ENCODE data around the gene TUBA3D. TPM values are rescaled to one million over a fixed set of nuclear protein-coding genes. Genes with fewer than 3 reads are reported as not detected.
"Not testable (repeated sequence)": the region's sequence is repeated elsewhere in the genome, so short reads cannot be mapped to it uniquely, and the experiment has no call there.

The TUBA3D gene
- polyA plus RNA-seq, 1 of the 3 experiments (the other 2 are of a cell fraction), result not detected

GRCh38 chr2:131495506-131495905 is 19.6 kb downstream of the TUBA3D start:
- DNase-seq; H2AFZ ChIP-seq (ENCODE audit: low read depth); H3K9me3 ChIP-seq; H3K4me2 ChIP-seq; H3F3A ChIP-seq (replicated peaks; ENCODE audit: insufficient read depth); H3K4me3 ChIP-seq (ENCODE audit: low read depth in 2 of 2, low read length in 1 of 2); H3K9ac ChIP-seq; H3K27ac ChIP-seq (ENCODE audit: low read depth in 2 of 2, low read length in 1 of 2); H3K9me2 ChIP-seq; POLR2A ChIA-PET; H3K27me3 ChIP-seq (ENCODE audit: insufficient read depth): not testable (repeated sequence)
- CTCF ChIA-PET, result interaction anchor here (1.4 to 5.1 kb wide), 2 partner anchors 13 to 178 kb away, joined by 4 to 36 read pairs; no protein-coding TSS in a partner anchor
- H3K36me3 ChIP-seq (replicated peaks in 1 of 2; ENCODE audit: control insufficient read depth in 1 of 2, insufficient read depth in 2 of 2, low read length in 1 of 2), result peaks cover 0 to 10% of the 10 kb centered on the region in 2 experiments
- H3K79me2 ChIP-seq (ENCODE audit: insufficient read depth), result peaks cover 53% of the 10 kb centered on the region
- H3K4me1 ChIP-seq (ENCODE audit: control insufficient read depth in 1 of 2, insufficient read depth in 2 of 2, low read depth in 1 of 2, low read length in 1 of 2), result peaks cover 6 to 12% of the 10 kb centered on the region in 2 experiments; a peak in 2 of 4 replicates
- WGBS (ENCODE audit: low lambda C conversion rate), result 93% methylated on average over 1 of the region's 1 CpG
- H4K20me1 ChIP-seq (ENCODE audit: insufficient read depth), result peaks cover 11% of the 10 kb centered on the region; the same call in 1 of the 2 replicates

DNA sequence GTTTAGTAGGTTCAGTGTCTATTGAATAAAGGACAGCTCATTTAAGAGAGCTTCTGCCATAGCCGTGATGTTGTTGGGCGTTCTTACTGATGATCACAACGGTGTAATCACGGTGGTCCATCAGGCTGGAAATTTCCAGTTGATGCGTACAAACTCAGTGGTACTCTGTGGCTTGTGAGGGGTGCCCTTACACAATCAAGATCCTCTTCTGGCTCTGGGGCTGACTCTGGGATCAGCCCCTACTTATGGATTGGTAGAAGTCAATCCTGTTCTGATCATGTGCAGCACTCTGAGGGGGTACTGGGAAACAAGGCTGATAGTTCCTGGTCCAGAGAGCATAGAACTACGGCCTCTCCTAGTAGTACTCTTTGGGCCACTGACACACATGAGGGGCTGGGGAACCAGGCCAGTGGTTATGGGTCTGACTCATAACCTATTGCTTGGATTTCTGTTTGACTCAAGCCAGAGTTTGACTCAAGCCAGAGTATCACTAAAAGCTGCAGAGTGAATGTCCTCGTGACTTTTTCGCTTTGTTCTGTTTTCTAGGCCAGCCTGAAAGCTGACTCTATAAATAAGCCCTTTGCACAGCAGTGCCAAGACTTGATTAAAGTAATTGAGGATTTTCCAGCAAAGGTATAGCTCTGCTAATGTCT is 22.5 kb downstream of the TUBA3D start:
- peaks cover 40% of the 10 kb centered on the region for H3K79me2 ChIP-seq (ENCODE audit: insufficient read depth)
- DNase-seq, POLR2A ChIA-PET: not testable (repeated sequence)

GRCh38 chr2:131503587-131503986 is 27.7 kb downstream of the TUBA3D start:
- not testable (repeated sequence) for H3K4me1 ChIP-seq (ENCODE audit: control insufficient read depth in 1 of 2, insufficient read depth in 2 of 2, low read depth in 1 of 2, low read length in 1 of 2); H4K20me1 ChIP-seq (ENCODE audit: insufficient read depth); H3K27me3 ChIP-seq (ENCODE audit: insufficient read depth); DNase-seq; H3K9me2 ChIP-seq; H3K27ac ChIP-seq (ENCODE audit: low read depth in 2 of 2, low read length in 1 of 2); H3K9me3 ChIP-seq; H3K9ac ChIP-seq; H2AFZ ChIP-seq (ENCODE audit: low read depth); H3F3A ChIP-seq (replicated peaks; ENCODE audit: insufficient read depth); H3K4me3 ChIP-seq (ENCODE audit: low read depth in 2 of 2, low read length in 1 of 2); H3K4me2 ChIP-seq; H3K79me2 ChIP-seq (ENCODE audit: insufficient read depth)
- POLR2A ChIA-PET, result interaction anchor here (1.0 kb wide), 1 partner anchor 10 kb away, joined by 3 read pairs; no protein-coding TSS in a partner anchor
- 99% methylated on average over 4 of the region's 4 CpGs for WGBS (ENCODE audit: low lambda C conversion rate)
- CTCF ChIA-PET, result interaction anchor here (2.6 kb wide), 1 partner anchor 11 kb away, joined by 15 read pairs; the partner anchor contains the start of gene MZT2A
- H3K36me3 ChIP-seq (replicated peaks in 1 of 2; ENCODE audit: control insufficient read depth in 1 of 2, insufficient read depth in 2 of 2, low read length in 1 of 2), result peaks cover 11 to 28% of the 10 kb centered on the region in 2 experiments

More for the DNA sequence above, 22.5 kb downstream of the TUBA3D start:
- H3K9me3 ChIP-seq; H2AFZ ChIP-seq (ENCODE audit: low read depth); H3K9ac ChIP-seq; H3K9me2 ChIP-seq; H3K4me1 ChIP-seq (ENCODE audit: control insufficient read depth in 1 of 2, insufficient read depth in 2 of 2, low read depth in 1 of 2, low read length in 1 of 2); CTCF ChIA-PET; H3F3A ChIP-seq (replicated peaks; ENCODE audit: insufficient read depth); H3K27me3 ChIP-seq (ENCODE audit: insufficient read depth); H3K4me2 ChIP-seq; H3K4me3 ChIP-seq (ENCODE audit: low read depth in 2 of 2, low read length in 1 of 2); H3K27ac ChIP-seq (ENCODE audit: low read depth in 2 of 2, low read length in 1 of 2): not testable (repeated sequence)
- WGBS (ENCODE audit: low lambda C conversion rate), result 87% methylated on average over 7 of the region's 8 CpGs
- H4K20me1 ChIP-seq (ENCODE audit: insufficient read depth), result peaks cover 11% of the 10 kb centered on the region; the same call in 1 of the 2 replicates
- H3K36me3 ChIP-seq (replicated peaks in 1 of 2; ENCODE audit: control insufficient read depth in 1 of 2, insufficient read depth in 2 of 2, low read length in 1 of 2), result peaks cover 0 to 17% of the 10 kb centered on the region in 2 experiments

DNA sequence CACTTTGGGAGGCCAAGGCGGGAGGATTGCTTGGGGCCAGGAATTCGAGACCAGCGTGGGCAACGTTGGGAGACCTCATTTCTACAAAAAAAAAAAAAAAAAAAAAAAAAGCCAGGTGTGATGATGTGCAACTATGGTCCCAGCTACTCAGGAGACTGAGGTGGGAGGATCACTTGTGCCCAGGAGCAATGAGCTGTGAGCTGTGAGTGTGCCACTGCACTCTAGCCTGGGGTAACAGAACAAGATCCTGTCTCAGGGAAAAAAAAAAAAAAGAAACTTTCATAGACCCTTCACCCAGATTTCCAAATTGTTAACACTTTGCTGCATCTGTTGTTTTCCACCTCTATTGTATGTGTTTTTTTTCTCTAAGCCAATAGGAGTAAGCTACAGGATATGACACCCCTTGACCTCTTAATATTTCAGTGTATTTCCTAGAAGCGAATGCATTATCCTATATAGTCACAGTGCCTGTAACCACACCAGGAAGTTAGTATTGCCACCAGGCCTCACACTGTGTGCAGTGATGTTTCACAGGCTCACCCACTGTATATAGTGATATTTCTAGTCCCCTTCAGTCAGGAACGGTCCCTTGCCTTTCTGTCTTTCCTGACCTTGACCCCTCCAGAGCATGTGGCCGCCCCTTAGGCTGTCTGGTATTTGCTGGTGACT is 28.3 kb downstream of the TUBA3D start:
- H4K20me1 ChIP-seq (ENCODE audit: insufficient read depth); H3K79me2 ChIP-seq (ENCODE audit: insufficient read depth); POLR2A ChIA-PET; H3K27ac ChIP-seq (ENCODE audit: low read depth in 2 of 2, low read length in 1 of 2); H3K4me3 ChIP-seq (ENCODE audit: low read depth in 2 of 2, low read length in 1 of 2); H3F3A ChIP-seq (replicated peaks; ENCODE audit: insufficient read depth); H3K9me3 ChIP-seq; H3K4me2 ChIP-seq; H2AFZ ChIP-seq (ENCODE audit: low read depth); H3K9ac ChIP-seq; DNase-seq; H3K4me1 ChIP-seq (ENCODE audit: control insufficient read depth in 1 of 2, insufficient read depth in 2 of 2, low read depth in 1 of 2, low read length in 1 of 2); H3K9me2 ChIP-seq; H3K27me3 ChIP-seq (ENCODE audit: insufficient read depth): not testable (repeated sequence)
- peaks cover 12 to 29% of the 10 kb centered on the region in 2 experiments for H3K36me3 ChIP-seq (replicated peaks in 1 of 2; ENCODE audit: control insufficient read depth in 1 of 2, insufficient read depth in 2 of 2, low read length in 1 of 2)
- 89% methylated on average over 7 of the region's 7 CpGs for WGBS (ENCODE audit: low lambda C conversion rate)
- CTCF ChIA-PET, result interaction anchor here (2.6 kb wide), 1 partner anchor 11 kb away, joined by 15 read pairs; the partner anchor contains the start of gene MZT2A

All from SK-N-SH (cell line).